GM13977 (cell line): Measurements from ENCODE around the gene FAM131A.

ENCODE experiments used
- DNase-seq: peaks from one replicate; pipeline ENCODE4 v3.0.0; 2012; ENCODE audit warnings: low spot score
- in situ Hi-C: fragments of 300-500 bp; cut with MboI; formaldehyde crosslinking; loops from one replicate; pipeline ENCODE4 v1.12.0; 2022; ENCODE audit warnings: low sequenced_read_pairs, low pct_unique_long_range_greater_than_20kb, mixed read lengths, inconsistent platforms; ENCODE audit not compliant: unreplicated experiment
- TF ChIP-seq, protein P1 (sequence below): IDR thresholded peaks from 2 replicates; pipeline ENCODE4 v1.5.1; 2012; ENCODE audit warnings: mild to moderate bottlenecking, control low read depth; ENCODE audit not compliant: insufficient read depth; ENCODE audit errors: extremely low read depth, missing control alignments

Gene FAM131A

DNA sequence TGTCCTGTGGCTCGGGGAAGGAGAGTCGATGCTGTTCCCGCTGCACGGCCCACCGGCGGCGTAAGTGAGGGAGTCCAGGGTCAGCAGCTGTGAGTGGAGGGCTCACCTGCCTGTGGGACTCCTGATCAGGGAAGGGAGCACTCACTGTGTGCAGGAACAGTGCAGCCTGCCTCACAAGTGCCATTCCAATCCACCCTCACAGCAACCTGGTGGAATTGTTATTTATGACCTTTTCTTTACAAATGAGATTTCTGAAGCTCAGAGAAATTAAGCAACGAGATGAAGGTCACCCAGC is 51.5 kb downstream of the FAM131A start:
- in situ Hi-C loops, result no loop called here

DNA sequence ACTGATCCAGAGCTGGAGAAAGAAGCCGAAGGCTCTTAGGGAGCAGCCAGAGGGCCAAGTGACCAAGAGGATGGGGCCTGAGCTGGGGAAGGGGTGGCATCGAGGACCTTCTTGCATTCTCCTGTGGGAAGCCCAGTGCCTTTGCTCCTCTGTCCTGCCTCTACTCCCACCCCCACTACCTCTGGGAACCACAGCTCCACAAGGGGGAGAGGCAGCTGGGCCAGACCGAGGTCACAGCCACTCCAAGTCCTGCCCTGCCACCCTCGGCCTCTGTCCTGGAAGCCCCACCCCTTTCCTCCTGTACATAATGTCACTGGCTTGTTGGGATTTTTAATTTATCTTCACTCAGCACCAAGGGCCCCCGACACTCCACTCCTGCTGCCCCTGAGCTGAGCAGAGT is 52.0 kb downstream of the FAM131A start:
- in situ Hi-C loops, result no loop called here
- DNase-seq, result no peak
- TF ChIP-seq, protein P1, sequence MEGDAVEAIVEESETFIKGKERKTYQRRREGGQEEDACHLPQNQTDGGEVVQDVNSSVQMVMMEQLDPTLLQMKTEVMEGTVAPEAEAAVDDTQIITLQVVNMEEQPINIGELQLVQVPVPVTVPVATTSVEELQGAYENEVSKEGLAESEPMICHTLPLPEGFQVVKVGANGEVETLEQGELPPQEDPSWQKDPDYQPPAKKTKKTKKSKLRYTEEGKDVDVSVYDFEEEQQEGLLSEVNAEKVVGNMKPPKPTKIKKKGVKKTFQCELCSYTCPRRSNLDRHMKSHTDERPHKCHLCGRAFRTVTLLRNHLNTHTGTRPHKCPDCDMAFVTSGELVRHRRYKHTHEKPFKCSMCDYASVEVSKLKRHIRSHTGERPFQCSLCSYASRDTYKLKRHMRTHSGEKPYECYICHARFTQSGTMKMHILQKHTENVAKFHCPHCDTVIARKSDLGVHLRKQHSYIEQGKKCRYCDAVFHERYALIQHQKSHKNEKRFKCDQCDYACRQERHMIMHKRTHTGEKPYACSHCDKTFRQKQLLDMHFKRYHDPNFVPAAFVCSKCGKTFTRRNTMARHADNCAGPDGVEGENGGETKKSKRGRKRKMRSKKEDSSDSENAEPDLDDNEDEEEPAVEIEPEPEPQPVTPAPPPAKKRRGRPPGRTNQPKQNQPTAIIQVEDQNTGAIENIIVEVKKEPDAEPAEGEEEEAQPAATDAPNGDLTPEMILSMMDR, result no peak

More for the DNA sequence above, 51.5 kb downstream of the FAM131A start:
- TF ChIP-seq, protein P1, result no peak
- no peak for DNase-seq

DNA sequence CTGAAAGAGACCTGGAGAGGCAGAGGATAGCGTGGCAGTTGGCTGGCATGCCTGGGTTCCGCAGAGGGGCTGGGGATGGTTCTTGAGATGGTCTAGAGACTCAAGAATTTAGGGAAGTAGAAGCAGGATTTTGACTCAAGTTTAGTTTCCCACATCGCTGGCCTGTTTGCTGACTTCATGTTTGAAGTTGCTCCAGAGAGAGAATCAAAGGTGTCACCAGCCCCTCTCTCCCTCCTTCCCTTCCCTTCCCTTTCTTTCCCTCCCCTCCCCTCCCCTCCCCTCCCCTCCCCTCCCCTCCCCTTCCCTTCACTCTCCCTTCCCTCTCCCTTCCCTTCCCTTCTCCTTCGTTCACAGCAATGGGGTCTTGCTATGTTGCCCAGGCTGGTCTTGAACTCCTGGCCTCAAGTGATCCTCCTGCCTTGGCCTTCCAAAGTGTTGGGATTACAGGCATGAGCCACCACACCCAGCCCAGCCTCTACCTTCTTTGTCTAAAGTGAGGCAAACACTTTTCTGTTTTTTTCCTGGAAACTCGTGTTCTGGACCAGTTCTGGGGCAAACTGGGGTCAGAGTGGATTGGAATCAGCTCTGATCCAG is 52.6 kb downstream of the FAM131A start:
- TF ChIP-seq, protein P1, result no peak
- in situ Hi-C loops, result no loop called here
- no peak for DNase-seq

DNA sequence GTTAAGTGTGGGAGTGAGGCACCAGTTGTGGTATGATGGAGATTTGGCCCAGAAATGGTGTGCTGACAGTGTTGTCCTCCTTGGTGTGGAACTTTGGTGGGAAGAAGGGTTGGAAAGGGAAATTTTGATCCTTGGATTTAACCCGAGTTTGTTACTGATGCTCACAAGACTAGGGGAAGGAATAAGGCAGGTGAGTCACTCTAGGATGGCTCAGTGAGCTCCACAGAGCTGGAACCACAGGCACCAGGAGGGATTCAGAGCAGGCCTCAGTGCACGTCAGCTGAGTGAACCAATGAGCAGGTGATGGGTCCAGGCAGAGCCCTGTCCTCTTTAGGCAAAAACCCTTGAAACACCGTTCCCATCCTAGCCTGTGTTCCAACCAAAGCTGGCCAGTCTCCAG is 53.9 kb downstream of the FAM131A start:
- no peak for DNase-seq
- TF ChIP-seq, protein P1, result no peak
- in situ Hi-C loops, result no loop called here

DNA sequence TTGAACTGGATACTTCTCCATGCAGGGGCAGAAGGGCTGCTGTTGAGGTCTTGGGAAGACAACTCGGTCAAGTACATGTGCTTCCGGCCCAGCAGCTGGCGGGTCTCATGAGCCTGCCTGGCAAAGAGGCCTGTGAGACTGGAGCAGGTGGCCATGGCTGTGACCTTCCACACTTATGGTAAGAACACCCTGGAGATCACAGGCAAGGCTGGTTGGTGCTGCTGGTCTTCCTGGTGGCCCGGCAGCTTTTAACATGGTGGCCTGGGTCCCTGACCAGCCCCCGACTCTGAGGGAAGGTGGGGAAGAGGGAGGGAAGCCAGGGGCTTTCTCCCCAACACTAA is 57.9 kb downstream of the FAM131A start:
- TF ChIP-seq, protein P1, result no peak
- in situ Hi-C loops, result no loop called here
- DNase-seq, result no peak
